Measurements from ENCODE around the gene NGEF.
"Not testable (repeated sequence)": the region's sequence is repeated elsewhere in the genome, so short reads cannot be mapped to it uniquely, and the experiment has no call there.

Gene NGEF

GRCh38 chr2:233013027-233013461, at the start of gene NGEF:
TSS of gene NGEF (minus strand) at chr2:233013256. CDS start at chr2:232974890, 38,366 bp downstream.
- no peaks in the 10 kb centered on the region for H3K27me3 Mint-ChIP-seq
- H3K4me3 Mint-ChIP-seq, result no peak within 1 kb of the TSS
- no peaks in the 10 kb centered on the region for H3K4me1 Mint-ChIP-seq
- ATAC-seq (no peak), DNase-seq (no peak)
- H3K27ac Mint-ChIP-seq, result no peak within 1 kb of the TSS
- H3K9me3 Mint-ChIP-seq, result peaks cover 0 to 16% of the 10 kb centered on the region in 2 donors

GRCh38 chr2:233062451-233062850, 49.4 kb upstream of the NGEF start:
- H3K27ac Mint-ChIP-seq, result peak overlapping the region in 1 of 2 donors; percentile 97
- H3K27me3 Mint-ChIP-seq, result no peaks in the 10 kb centered on the region
- DNase-seq (peak in 1 of 2 donors; percentile 12), ATAC-seq (no peak)
- no peaks in the 10 kb centered on the region for H3K9me3 Mint-ChIP-seq
- peaks cover 66% of the 10 kb centered on the region for H3K4me1 Mint-ChIP-seq
- peak overlapping the region; percentile 96 for H3K4me3 Mint-ChIP-seq

DNA sequence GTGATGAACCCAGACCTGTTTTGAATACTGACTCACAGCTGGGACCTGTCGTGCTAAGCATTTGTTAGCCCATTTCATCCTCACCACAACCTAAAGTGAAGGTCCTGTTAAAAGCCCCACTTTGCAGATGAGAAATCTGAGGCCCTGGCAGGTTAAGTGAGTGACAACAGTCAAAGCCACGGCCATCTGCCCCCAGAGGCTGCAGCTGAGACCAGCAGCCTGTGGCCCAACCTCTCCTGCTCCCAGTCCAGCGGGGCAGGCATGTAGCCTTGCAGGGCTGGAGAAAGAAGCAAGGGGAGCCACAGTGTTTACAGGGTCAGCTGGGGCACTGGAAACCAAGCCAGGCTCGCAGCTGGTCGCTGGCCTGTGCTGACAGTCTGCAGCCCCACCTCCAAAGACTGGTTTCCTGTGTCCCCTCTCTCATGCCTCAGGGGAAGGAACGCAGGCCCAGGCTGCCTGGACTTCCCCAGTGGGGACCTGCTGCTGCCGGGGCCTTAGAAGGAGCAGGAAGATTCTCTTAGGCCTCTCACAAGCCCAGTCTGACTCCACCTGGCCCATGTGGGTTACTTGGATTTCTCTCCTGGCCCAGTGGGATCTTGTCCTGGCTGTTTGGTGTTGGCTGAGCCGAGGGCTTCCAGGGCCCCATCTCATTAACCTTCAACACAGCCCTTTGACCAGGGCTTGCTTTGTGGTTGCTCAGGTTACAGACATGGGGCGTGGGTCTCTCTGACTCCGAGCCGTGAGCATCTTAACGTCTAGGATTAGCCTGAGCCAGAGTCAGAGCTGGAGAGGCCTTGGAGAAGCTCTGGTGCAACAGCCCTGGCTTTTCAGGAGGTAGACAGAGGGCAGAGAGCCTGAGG, 48.8 kb upstream of the NGEF start:
- DNase-seq (peak in 1 of 2 donors; percentile 80), ATAC-seq (peak; percentile 75)
- Mint-ChIP-seq H3K4me3 (peak overlapping the region; percentile 96), H3K27me3 (no peaks in the 10 kb centered on the region), H3K27ac (peak overlapping the region; percentile 97 to 99), H3K4me1 (peaks cover 60% of the 10 kb centered on the region), H3K9me3 (no peaks in the 10 kb centered on the region)

GRCh38 chr2:233060980-233061590, 48.0 kb upstream of the NGEF start:
- ATAC-seq, result peak; percentile 60
- no peaks in the 10 kb centered on the region for H3K27me3 Mint-ChIP-seq
- peaks cover 53% of the 10 kb centered on the region for H3K4me1 Mint-ChIP-seq
- DNase-seq, result peak; percentile 69 to 74
- H3K4me3 Mint-ChIP-seq, result peak overlapping the region; percentile 96
- peak overlapping the region; percentile 97 to 99 for H3K27ac Mint-ChIP-seq
- H3K9me3 Mint-ChIP-seq, result no peaks in the 10 kb centered on the region

- peak; percentile 29 for ATAC-seq
- Mint-ChIP-seq H3K4me3 (peak overlapping the region; percentile 96), H3K9me3 (no peaks in the 10 kb centered on the region), H3K27ac (peak overlapping the region; percentile 97 to 99), H3K4me1 (peaks cover 49% of the 10 kb centered on the region), H3K27me3 (no peaks in the 10 kb centered on the region)
- no peak for DNase-seq
Observed at GRCh38 chr2:233060501-233060979, 47.5 kb upstream of the NGEF start.

DNA sequence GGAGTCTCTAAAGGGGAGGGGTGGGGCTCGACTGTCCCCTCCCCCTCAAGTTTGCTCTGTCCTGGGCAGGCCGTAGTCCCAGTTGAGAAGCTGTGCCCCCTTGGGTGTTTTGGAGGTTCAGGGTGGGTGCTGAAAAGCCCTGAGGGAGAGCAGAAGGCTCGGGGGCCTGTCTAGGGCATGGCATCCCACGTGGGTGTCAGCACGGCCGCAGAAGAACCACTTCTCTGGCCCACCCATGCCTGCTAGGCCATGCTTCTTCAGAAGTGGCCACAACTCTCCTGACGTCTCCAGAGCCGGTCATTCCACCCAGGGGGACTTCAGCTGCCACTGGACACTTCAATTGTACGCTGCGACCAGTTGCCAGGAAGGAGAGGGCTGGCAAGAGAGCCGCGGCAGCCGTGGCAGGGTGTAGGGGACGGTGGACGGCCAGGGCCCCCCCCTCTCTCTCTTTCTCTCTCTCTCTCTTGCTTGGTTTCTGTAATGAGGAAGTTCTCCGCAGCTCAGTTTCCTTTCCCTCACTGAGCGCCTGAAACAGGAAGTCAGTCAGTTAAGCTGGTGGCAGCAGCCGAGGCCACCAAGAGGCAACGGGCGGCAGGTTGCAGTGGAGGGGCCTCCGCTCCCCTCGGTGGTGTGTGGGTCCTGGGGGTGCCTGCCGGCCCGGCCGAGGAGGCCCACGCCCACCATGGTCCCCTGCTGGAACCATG, 46.9 kb upstream of the NGEF start, which contains the start of gene INPP5D:
INPP5D (plus strand) TSS at position 546 of the 704 bp plus-strand sequence; CDS start at position 683, 137 bp downstream.
- H3K4me1 Mint-ChIP-seq, result peaks cover 48% of the 10 kb centered on the region
- no peaks in the 10 kb centered on the region for H3K27me3 Mint-ChIP-seq
- DNase-seq (peak; percentile 76 to 84), ATAC-seq (peak; percentile 68)
- no peaks in the 10 kb centered on the region for H3K9me3 Mint-ChIP-seq
- peak within 1 kb of the TSS; percentile 96 for H3K4me3 Mint-ChIP-seq
- peak within 1 kb of the TSS; percentile 97 to 99 for H3K27ac Mint-ChIP-seq

DNA sequence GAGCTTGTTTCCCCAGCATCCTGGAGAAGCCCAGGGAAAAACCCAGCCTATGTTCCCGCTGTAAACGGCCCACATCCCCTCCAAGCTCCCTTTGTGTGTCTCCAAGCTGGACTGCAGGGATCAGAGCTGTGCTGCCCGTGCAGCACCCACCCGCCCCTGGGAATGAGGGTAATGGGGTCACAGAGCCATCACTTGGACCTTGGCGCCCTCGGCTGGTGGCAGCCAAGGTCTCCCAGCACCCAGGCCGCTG, 46.4 kb upstream of the NGEF start:
- DNase-seq (no peak), ATAC-seq (no peak)
- Mint-ChIP-seq H3K4me1 (peaks cover 44% of the 10 kb centered on the region), H3K27ac (peak overlapping the region; percentile 97 to 99), H3K27me3 (peaks cover 3% of the 10 kb centered on the region), H3K4me3 (peak overlapping the region; percentile 96), H3K9me3 (no peaks in the 10 kb centered on the region)

- DNase-seq, result peak in 1 of 2 donors; percentile 10
- no peaks in the 10 kb centered on the region for H3K9me3 Mint-ChIP-seq
Observed at GRCh38 chr2:233058717-233059546, 45.9 kb upstream of the NGEF start.

DNA sequence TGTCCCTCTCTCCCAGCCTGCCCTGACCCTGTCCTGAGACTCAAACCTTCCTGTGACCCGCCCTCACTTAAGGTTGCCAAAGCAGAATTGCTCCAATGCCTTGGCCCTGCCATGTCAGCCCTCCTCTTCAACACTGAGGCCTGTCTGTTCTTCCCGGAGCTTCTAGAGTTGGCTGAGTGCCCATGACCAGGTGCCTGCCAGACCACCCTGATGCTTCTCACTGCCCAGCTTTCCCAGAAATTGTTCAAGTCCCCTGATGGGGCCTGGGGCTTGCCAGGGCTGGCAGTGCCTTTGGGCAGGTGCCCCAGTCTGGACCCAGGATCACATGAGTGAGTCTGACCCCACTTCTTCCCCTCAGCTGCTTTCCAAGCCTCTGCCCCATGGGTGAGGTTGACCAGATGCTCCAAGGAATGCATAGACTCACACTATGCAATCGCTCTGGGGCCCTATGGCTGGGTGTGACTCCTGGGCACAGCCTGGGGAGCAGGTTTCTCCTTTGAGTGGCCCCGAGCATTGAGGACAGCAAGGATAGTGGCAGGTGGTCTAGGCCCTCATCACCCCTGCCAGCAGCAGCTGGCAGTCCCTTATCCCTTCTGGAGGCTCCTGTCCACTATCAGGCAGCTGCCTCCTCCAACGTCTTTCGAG, 44.0 kb upstream of the NGEF start:
- H3K4me1 Mint-ChIP-seq, result peaks cover 31% of the 10 kb centered on the region

More at GRCh38 chr2:233058717-233059546, 45.9 kb upstream of the NGEF start:
- ATAC-seq, result no peak
- peaks cover 6% of the 10 kb centered on the region for H3K27me3 Mint-ChIP-seq
- H3K4me3 Mint-ChIP-seq, result peak overlapping the region; percentile 54 to 68
- peaks cover 45% of the 10 kb centered on the region for H3K4me1 Mint-ChIP-seq
- peak overlapping the region; percentile 85 to 86 for H3K27ac Mint-ChIP-seq

DNA sequence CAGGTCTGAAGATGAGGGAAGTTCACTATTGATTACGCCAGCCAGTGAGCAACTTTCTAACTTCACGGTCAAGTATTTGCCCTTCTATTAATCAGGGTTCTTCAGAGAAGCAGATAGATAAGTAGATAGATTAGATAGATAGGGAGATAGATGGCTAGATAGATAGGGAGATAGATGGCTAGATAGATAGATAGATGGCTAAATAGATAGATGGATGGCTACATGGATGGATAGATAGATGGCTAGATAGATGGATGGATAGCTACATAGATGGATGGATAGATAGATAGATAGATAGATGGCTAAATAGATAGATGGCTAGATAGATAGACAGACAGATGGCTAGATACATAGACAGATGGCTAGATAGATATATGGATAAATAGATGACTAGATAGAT, 42.3 kb upstream of the NGEF start:
- H3K9me3 Mint-ChIP-seq, result no peaks in the 10 kb centered on the region
- no peak overlapping the region for H3K27ac Mint-ChIP-seq
- ATAC-seq (no peak), DNase-seq (no peak)
- H3K4me3 Mint-ChIP-seq, result no peak overlapping the region
- peaks cover 6% of the 10 kb centered on the region for H3K27me3 Mint-ChIP-seq
- peaks cover 27% of the 10 kb centered on the region for H3K4me1 Mint-ChIP-seq

More for the DNA sequence above, 44.0 kb upstream of the NGEF start:
- peak in 1 of 2 donors; percentile 8 for DNase-seq
- H3K9me3 Mint-ChIP-seq, result no peaks in the 10 kb centered on the region
- no peak overlapping the region for H3K27ac Mint-ChIP-seq
- no peak overlapping the region for H3K4me3 Mint-ChIP-seq
- ATAC-seq, result no peak
- peaks cover 6% of the 10 kb centered on the region for H3K27me3 Mint-ChIP-seq

DNA sequence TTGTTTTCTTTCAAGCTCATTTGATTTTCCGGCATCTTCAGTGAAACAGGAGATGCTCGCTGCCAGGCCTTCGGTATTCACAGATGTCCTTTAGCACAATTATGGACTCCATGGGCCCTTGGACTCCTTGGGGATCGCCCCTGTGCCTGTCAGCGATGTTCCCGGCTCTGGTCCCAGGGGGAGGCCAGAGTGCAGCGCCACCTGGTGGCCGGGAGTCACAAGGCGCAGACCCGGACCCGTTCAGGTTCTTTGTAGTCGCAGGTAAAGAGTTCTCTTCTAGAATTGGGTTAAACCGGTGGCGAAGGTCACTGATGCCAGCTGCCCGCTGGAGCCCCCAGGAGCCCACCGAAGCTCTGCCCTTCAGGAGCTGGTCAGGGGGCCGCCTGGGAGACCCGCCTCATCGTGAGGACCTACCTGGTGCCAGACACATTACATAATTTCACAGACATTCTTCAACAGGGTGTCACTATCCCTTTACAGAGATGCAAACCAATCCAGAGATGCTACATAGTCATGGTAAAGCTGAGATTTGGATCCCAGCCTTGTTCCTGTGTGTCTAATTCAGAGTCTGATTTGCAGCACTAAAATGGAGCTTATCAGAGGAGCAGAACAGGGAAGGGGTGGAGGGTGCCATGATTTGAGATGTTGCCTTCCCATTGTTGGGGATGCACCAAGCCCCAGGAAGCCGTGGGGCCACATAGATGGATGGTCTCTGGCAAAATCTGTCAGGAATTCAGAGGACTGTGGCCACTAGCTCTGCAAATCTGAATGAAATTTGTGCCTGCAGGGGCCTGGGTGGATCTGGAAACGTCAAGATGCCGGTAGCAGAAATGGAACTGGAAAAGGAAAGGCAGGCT, 41.1 kb upstream of the NGEF start:
- DNase-seq, result peak; percentile 69 to 72
- Mint-ChIP-seq H3K4me1 (peaks cover 17% of the 10 kb centered on the region), H3K9me3 (no peaks in the 10 kb centered on the region), H3K4me3 (peak overlapping the region in 1 of 2 donors; percentile 22), H3K27ac (peak overlapping the region in 1 of 2 donors; percentile 36), H3K27me3 (peaks cover 7% of the 10 kb centered on the region)
- peak; percentile 85 for ATAC-seq

- peak in 1 of 2 donors; percentile 4 for DNase-seq
- peaks cover 13% of the 10 kb centered on the region for H3K27me3 Mint-ChIP-seq
- H3K27ac Mint-ChIP-seq, H3K4me3 Mint-ChIP-seq, H3K9me3 Mint-ChIP-seq, ATAC-seq, H3K4me1 Mint-ChIP-seq: not testable (repeated sequence)
Observed at GRCh38 chr2:233052517-233052916, 39.5 kb upstream of the NGEF start.

GRCh38 chr2:233051241-233052149, 38.4 kb upstream of the NGEF start:
- H3K4me1 Mint-ChIP-seq, result peaks cover 10% of the 10 kb centered on the region
- DNase-seq (peak in 1 of 2 donors; percentile 5), ATAC-seq (no peak)
- no peak overlapping the region for H3K27ac Mint-ChIP-seq
- H3K27me3 Mint-ChIP-seq, result peaks cover 13% of the 10 kb centered on the region
- H3K4me3 Mint-ChIP-seq, result no peak overlapping the region
- H3K9me3 Mint-ChIP-seq, result no peaks in the 10 kb centered on the region

All from stimulated activated naive CD8-positive, alpha-beta T cell treated with anti-CD3 and anti-CD28 coated beads, Interleukin-15, amount 100 ng/mL, for 72 hours (primary cell).